ENCODE measurements around the gene KIAA0825.
"Not testable (repeated sequence)": the region's sequence is repeated elsewhere in the genome, so short reads cannot be mapped to it uniquely, and the experiment has no call there.

KIAA0825 gene

DNA sequence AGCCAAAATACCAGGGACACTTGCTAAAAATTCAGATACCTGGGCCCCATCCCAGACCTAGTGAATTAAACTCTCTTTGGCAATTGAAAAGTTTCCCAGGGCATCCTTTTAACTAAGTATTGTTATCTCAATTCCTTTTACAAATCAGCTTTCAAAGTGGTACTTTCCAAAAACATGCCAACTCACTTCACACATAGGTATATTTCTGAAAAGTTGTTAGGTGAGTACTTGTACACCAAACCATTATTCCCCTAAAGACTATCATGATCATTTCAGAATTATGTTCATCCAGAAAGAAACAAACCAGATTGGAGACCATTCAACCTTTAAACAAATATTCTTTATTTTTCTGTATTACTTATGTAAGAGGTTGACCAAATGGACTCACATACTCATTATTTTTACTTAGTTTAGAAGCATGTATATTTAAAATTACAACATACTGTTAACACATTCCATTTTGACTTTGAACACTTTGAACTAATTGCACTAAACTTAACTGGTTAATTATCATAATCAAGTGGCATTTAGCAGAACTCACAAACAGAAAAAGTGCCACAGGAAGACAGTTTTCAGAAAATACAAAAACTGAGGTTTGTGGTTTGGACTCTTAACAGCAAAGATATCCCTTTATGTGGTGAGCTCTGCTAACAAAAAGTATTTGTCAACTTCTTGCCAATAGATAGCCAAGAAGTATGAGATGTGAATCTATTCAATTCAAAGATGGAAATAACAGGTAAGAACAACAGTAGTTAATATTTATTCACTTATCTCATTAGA lies 40.7 kb downstream of the KIAA0825 start:
- DNase-seq = no peak

- no peak for DNase-seq
These were observed 43.2 kb downstream of the KIAA0825 start for GRCh38 chr5:94575196-94575595.

DNA sequence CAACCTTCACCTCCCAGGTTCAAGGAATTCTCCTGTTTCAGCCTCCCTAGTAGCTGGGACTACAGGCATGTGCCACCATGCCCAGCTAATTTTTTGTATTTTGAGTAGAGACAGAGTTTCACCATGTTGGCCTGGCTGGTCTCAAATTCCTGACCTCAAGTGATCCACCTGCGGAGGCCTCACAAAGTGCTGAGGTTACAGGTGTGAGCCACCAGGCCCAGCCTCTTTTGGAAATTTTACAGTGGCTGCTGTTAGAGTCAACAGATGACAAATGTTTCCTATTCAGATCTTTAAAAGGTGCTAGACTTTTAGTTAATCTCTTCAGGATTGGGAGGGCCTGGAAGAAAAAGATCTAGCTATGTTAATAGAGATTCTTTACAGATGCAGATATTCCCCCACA lies 45.1 kb downstream of the KIAA0825 start:
- not testable (repeated sequence) for DNase-seq

- no peak for DNase-seq
These were observed 47.0 kb downstream of the KIAA0825 start for GRCh38 chr5:94571415-94571814.

- no peak for DNase-seq
These were observed 53.6 kb downstream of the KIAA0825 start for GRCh38 chr5:94564812-94565211.

GRCh38 chr5:94562327-94562971 lies 56.0 kb downstream of the KIAA0825 start:
- no peak for DNase-seq

DNA sequence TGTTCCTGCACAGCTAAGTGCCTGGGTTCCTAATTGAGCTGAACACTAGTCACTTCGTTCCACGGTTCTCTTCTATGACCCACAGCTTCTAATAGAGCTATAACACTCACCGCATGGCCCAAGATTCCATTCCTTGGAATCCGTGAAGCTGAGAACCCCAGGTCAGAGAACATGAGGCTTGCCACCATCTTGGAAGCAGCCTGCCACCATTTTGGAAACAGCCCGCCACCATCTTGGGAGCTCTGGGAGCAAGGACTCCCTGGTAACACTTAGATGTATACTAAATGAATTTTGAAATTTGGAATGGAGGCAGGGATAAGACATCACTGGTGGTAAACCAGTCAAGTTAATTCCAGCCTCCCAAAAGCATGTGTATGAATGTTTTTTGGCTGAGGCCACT lies 60.4 kb downstream of the KIAA0825 start:
- DNase-seq = no peak

DNA sequence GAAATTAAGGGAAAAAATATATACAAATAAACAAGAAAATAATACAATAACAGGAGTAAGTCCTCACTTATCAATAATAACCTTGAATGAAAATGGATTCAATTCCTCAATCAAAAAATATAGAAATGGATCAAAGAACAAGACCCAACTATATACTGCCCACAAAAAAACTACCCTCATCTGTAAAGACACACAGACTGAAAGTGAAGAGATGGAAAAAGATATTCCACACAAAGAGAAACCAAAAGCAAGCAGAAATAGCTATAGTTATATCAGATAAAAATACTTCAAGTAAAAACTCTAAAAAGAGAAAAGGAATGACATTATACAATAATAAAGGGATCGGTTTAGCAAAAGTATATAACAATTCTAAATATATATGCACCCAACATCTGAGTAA lies 66.5 kb downstream of the KIAA0825 start:
- DNase-seq = no peak

DNA sequence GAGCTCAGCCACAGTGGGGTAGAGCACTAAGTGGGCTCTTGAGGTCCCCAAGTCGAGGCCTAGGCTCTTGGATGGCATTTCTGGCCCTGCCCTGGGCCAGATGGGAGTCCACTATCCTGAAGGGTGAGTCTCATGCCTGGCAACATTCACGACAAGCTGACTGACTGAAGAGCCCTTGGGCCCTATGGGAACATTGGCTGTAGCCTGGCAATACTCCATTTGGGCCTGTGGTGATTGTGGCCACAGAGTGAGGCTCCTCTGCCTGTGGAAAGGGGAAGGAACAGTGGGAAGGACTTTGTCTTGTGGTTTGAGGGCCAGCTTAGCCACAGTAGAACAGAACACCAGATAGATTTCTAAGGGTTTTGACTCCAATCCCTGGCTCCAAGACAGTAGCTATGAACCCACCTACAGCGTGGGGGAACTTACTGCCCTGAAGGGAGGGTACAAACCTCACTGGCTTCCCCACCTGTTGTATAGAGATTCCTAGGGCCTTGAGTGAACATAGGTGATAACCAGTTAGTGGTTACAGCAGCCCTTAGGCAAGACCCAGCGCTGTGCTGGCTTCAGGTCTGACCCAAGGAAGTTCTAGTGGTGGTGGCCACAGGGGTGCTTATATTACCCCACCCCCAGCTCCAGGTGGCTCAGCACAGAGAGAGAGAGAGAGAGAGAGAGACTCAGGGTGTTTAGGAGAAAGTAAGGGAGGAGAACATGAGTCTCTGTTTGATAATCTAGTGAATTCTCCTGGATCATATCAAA lies 72.4 kb downstream of the KIAA0825 start:
- no peak for DNase-seq

DNA sequence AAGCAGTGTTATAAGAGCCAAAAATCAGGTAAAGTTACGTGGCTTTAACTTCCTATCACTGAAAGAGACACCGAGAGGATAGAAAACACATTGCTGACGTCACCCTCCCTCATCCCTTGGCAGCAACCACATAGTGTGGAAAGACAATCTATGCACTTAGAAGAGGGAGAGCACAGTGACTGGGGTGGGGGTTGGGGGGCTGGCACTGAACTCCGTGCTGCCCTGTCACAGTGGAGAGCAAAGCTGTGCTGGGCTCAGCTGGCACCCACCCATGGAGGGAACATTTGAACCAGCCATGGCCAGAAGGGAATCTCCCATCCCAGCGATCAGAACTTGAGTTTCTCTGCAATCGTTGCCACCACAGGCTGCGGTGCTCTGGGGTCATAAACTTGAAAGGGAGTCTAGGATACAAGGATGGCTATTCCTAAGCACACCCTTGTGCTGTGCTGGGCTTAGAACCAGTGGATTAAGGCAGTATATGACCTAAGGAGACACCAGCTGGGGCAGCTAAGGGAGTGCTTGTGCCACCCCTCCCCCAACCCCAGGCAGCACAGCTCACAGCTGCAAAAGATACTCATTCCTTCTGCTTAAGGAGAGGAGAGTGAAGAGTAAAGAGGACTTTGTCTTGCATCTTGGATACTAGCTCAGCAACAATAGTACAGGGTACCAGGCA lies 73.4 kb downstream of the KIAA0825 start:
- no peak for DNase-seq

- DNase-seq = no peak
These were observed 74.3 kb downstream of the KIAA0825 start for GRCh38 chr5:94544031-94544650.

DNA sequence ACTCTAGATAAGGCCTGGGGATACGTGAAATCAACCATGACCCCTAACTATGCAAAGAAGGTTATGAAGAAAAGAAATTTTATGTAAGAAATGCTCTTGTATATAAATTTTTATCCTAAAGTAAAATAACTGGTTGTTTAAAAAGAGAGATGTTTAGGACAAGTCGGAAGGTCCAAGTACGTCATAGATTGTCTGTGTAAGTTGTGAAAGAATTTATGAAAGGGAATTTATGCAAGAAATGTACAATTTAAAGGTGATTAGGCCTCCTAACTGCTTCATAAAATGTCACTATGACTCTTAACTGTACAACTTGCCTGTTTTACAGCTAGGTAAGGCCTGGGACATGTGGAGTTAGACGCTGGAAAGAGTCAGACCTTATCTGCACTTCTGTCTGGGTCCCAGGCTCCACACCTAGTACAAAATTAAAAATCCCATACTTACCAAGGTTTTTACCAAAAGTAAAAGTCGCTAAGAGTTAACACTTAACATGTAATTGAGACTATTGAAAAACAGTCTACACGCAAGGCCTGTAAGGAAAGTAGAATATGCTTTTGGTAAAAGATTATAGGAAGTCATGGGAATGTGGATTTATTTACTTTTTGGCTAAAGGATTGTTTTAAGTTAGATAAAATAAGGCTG lies 77.4 kb downstream of the KIAA0825 start:
- DNase-seq = no peak

DNA sequence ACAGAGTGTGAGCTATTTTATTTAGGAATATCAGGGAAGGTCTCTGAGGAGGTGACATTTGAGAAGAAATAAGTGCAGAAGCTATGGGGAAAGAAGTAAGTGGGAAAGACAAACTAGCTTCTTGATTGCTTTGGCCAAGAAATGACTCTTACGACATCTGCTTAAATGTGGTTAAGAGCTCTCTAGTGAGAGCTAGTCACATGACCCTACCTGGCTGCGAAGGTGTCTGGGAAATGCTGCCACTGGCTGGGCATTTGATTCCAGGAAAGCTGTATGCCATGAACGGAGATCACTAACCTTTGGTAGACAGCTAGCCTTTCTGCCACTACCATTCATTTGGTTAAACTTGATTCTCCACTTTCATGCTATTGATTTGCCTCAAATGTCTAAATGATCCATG lies 80.1 kb downstream of the KIAA0825 start:
- DNase-seq = no peak

DNA sequence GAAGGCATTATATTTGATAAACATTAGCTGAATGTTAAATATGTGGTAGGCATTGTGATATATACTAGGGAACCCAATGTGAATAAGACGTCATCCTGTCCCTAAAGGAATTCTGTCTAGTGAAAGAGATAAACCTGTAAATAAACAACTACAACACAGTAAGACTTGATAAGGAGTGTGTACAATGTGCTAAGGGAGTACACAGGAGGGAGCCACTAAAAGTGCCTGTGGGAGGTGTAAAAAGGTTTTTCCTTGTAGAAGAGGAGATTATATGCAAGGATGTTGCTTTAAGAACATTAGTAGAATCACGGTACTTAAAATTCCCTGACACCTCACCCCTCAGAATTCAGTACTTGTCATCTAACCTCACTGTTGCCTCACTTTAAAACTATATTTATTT lies 91.7 kb downstream of the KIAA0825 start:
- DNase-seq = no peak

DNA sequence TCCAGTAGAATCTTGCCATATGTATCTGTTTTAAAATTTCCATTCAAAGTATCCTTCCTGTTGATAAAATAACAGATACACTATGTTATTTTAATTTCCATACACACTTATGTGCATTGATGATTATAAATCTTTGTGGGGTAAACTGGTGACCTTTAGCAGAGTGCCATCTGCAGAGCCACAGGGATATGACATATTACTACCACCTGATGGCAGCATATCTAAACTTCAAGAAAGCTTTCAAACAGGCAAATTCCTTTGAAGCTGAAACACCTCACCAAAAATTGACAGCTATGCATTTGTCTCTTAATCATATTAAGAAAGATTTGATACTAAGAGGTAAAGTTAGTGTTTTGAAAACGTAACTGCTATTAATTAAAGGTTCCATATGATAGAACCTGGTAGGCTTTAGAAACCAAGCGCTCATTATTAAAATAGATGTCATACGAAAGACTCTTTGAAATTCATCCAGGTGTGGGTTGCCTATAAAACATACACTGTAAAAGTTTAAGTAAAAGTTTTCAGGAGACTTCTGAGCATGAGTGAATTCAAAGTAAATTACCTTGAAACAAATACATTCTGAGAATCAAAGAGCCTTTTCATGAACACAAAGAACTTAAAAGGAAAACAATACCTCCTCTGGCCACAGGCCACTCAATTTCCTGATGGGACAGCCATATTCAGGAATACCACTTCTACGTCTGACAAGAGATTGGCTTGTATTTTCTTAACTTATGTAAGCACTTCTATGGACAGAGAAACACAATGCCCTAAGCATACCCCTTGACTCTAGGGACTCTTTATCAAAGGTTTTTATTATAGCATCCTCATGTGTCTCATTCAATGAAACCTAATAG lies 93.3 kb downstream of the KIAA0825 start:
- no peak for DNase-seq

- DNase-seq = no peak
These were observed 95.4 kb downstream of the KIAA0825 start for GRCh38 chr5:94523018-94523417.

- no peak for DNase-seq
These were observed 96.3 kb downstream of the KIAA0825 start for GRCh38 chr5:94522117-94522516.

DNA sequence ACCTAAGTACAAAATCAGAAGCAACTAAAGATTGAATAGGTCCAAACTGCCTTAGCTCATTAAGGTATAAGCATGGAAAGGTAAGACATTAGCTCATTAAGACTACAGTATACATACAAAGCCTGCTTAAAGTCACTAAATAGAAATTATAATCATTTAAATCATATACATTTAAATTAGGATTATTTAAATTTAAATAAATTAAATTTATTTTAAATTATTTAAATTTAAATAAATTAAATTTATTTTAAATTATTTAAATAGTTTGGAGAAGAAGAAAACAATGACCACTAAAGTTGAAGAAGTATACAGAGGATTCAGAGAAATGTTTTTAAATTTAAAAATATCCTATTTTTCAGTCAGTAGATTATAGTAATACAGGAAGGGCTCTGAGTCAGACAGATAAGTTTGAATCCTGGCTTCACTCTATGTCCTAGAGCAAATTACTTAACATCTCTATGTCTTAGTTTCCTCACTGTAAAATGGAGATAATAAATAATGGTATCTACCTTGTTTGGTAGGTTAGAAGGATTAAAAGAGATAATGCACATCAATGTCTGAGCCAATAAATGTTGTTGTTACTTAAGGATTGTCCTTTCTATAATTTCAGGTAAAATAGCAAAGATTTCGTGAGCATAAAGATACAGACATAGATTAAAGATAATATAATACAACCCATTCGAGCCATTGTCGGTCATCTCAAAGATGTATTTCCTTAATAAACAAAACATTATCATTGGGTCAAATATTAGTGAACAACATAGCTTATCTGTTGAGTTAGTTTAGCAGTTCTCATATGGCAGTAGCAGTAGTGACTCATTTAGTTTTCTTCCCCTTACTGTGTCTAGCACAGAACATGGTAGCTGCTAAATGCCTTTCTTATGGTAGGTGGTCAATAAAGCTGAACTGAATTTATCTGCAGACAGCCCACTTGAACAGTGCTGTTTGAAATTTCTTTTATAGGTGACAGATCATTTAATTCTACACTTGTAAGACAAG lies 100.6 kb downstream of the KIAA0825 start:
- no peak for DNase-seq

- DNase-seq = no peak
These were observed 102.3 kb downstream of the KIAA0825 start for GRCh38 chr5:94516148-94516547.

Measured in cortex of kidney (tissue), 1 donor.